T1000 (cell line): ENCODE measurements around the gene CXorf65.

Experiments
- DNase-seq: peaks from one replicate; lab custom pipeline; 2025; ENCODE audit warnings: mixed read lengths; lab: John Stamatoyannopoulos, UW

CXorf65 gene

GRCh38 chrX:71107245-71107644 is 705 bp upstream of the CXorf65 start:
- no peak for DNase-seq

- no peak for DNase-seq
Measured at GRCh38 chrX:71105628-71106027, 912 bp downstream of the CXorf65 start.

- no peak for DNase-seq
Measured at GRCh38 chrX:71103110-71103983, 3.2 kb downstream of the CXorf65 start.

GRCh38 chrX:71102292-71102691 is 4.2 kb downstream of the CXorf65 start:
- no peak for DNase-seq

GRCh38 chrX:71100581-71101505 is 5.7 kb downstream of the CXorf65 start:
- DNase-seq: no peak

- DNase-seq: no peak
Measured at GRCh38 chrX:71099736-71100135, 6.8 kb downstream of the CXorf65 start.

GRCh38 chrX:71098951-71099506 is 7.5 kb downstream of the CXorf65 start:
- DNase-seq: no peak

- no peak for DNase-seq
Measured at GRCh38 chrX:71098302-71098701, 8.2 kb downstream of the CXorf65 start.

- no peak for DNase-seq
Measured at GRCh38 chrX:71096760-71097032, 9.8 kb downstream of the CXorf65 start.

- no peak for DNase-seq
Measured at GRCh38 chrX:71095981-71096759, 10.4 kb downstream of the CXorf65 start.

- peak; percentile 76 for DNase-seq
Measured at GRCh38 chrX:71095555-71095980, 11.0 kb downstream of the CXorf65 start, which contains the start of gene FOXO4. Gene FOXO4 (plus strand): TSS chrX:71095851. CDS start chrX:71096529, 678 bp downstream.

- no peak for DNase-seq
Measured at GRCh38 chrX:71095033-71095432, 11.5 kb downstream of the CXorf65 start.

- no peak for DNase-seq
Measured at GRCh38 chrX:71091263-71091662, 15.3 kb downstream of the CXorf65 start.

GRCh38 chrX:71085900-71086299 is 20.6 kb downstream of the CXorf65 start:
- DNase-seq: no peak

GRCh38 chrX:71082822-71083221 is 23.7 kb downstream of the CXorf65 start:
- DNase-seq: no peak

- no peak for DNase-seq
Measured at GRCh38 chrX:71082124-71082647, 24.4 kb downstream of the CXorf65 start.

GRCh38 chrX:71081330-71082123 is 25.0 kb downstream of the CXorf65 start:
- DNase-seq: no peak

GRCh38 chrX:71070531-71070930 is 36.0 kb downstream of the CXorf65 start:
- DNase-seq: no peak

GRCh38 chrX:71068044-71068918 is 38.3 kb downstream of the CXorf65 start, which contains the start of gene SNX12:
Gene SNX12 (minus strand): TSS chrX:71068334. CDS start chrX:71068306, 28 bp downstream.
- peak; percentile 89 for DNase-seq

GRCh38 chrX:71067712-71068043 is 38.9 kb downstream of the CXorf65 start:
- no peak for DNase-seq
